Measurements from ENCODE around the gene UPK3A. TPM values are rescaled to one million over a fixed set of nuclear protein-coding genes. Genes with fewer than 3 reads are reported as not detected.

Gene UPK3A
- total RNA-seq, 6 experiments from 2014 or later = not detected

- H3K27ac Mint-ChIP-seq = no peak overlapping the region
- peaks cover 36% of the 10 kb centered on the region for H3K36me3 Mint-ChIP-seq (ENCODE audit: low read depth)
- no peaks in the 10 kb centered on the region for H3K4me1 Mint-ChIP-seq (ENCODE audit: low read depth)
- H3K27me3 Mint-ChIP-seq (ENCODE audit: insufficient read depth) = no peaks in the 10 kb centered on the region; the same call in 1 of the 2 replicates
- no peaks in the 10 kb centered on the region for H3K9me3 Mint-ChIP-seq
- DNase-seq = no peak
- H3K4me3 Mint-ChIP-seq = no peak overlapping the region
- TF ChIP-seq CTCF (IDR thresholded peaks at IDR 0.05) = no peak
These were observed 56.7 kb downstream of the UPK3A start for GRCh38 chr22:45341498-45341897.

GRCh38 chr22:45343143-45343542, 58.4 kb downstream of the UPK3A start:
- Mint-ChIP-seq H3K4me1 (ENCODE audit: low read depth) (no peaks in the 10 kb centered on the region), H3K27me3 (ENCODE audit: insufficient read depth) (no peaks in the 10 kb centered on the region)
- no peak for TF ChIP-seq CTCF (IDR thresholded peaks at IDR 0.05)

GRCh38 chr22:45344334-45344733, 59.6 kb downstream of the UPK3A start:
- Mint-ChIP-seq H3K27ac (no peak overlapping the region), H3K36me3 (ENCODE audit: low read depth) (peaks cover 31% of the 10 kb centered on the region), H3K27me3 (ENCODE audit: insufficient read depth) (no peaks in the 10 kb centered on the region), H3K9me3 (no peaks in the 10 kb centered on the region), H3K4me1 (ENCODE audit: low read depth) (no peaks in the 10 kb centered on the region), H3K4me3 (no peak overlapping the region)
- no peak for DNase-seq
- TF ChIP-seq CTCF (IDR thresholded peaks at IDR 0.05) = no peak

More at GRCh38 chr22:45343143-45343542, 58.4 kb downstream of the UPK3A start:
- Mint-ChIP-seq H3K9me3 (no peaks in the 10 kb centered on the region), H3K27ac (no peak overlapping the region), H3K4me3 (no peak overlapping the region), H3K36me3 (ENCODE audit: low read depth) (peaks cover 31% of the 10 kb centered on the region)
- DNase-seq = no peak

Other genes starting within 250 kb of the UPK3A start
- 10 to 100 TPM; 44.3 to 63.0 (median 56.6) TPM for gene NUP50, start 121.0 kb upstream of the UPK3A start, total RNA-seq (2021; fragmentation: NEBNext Ultra II Directional; extraction: Animal tissue kit (Norgen Biotek cat#: 25700))
- 10 to 100 TPM; 53.9 to 70.1 (median 57.8) TPM for gene KIAA0930, start 44.1 kb upstream of the UPK3A start, total RNA-seq (2021; fragmentation: NEBNext Ultra II Directional; extraction: Animal tissue kit (Norgen Biotek cat#: 25700))
- 10 to 100 TPM in 4 of 6 experiments, 1 to 10 TPM in 2; 8.6 to 13.2 (median 10.7) TPM for gene FAM118A, start 25.0 kb downstream of the UPK3A start, total RNA-seq (2021; fragmentation: NEBNext Ultra II Directional; extraction: Animal tissue kit (Norgen Biotek cat#: 25700))
- under 1 TPM in 1 of 6 experiments, not detected in 5; 0.06 TPM for gene SMC1B, start 128.7 kb downstream of the UPK3A start, total RNA-seq (2021; fragmentation: NEBNext Ultra II Directional; extraction: Animal tissue kit (Norgen Biotek cat#: 25700))
- gene RIBC2, start 128.7 kb downstream of the UPK3A start, total RNA-seq (2021; fragmentation: NEBNext Ultra II Directional; extraction: Animal tissue kit (Norgen Biotek cat#: 25700)) = 1 to 10 TPM; 1.0 to 3.7 (median 2.4) TPM
- gene FBLN1, start 217.9 kb downstream of the UPK3A start, total RNA-seq (2021; fragmentation: NEBNext Ultra II Directional; extraction: Animal tissue kit (Norgen Biotek cat#: 25700)) = 100 to 1,000 TPM; 199 to 346 (median 326) TPM

Measured in HFFc6 (cell line).